GM18868 (cell line): ENCODE results near the gene DDI2.
"Not testable (repeated sequence)": the region's sequence is repeated elsewhere in the genome, so short reads cannot be mapped to it uniquely, and the experiment has no call there.

Experiments used
- ATAC-seq: cut with Tn5 transposase; IDR thresholded peaks from one replicate; pipeline ENCODE4 v1.9.1; 2021; ENCODE audit warnings: mild to moderate bottlenecking, moderate library complexity; ENCODE audit not compliant: unreplicated experiment

The DDI2 gene

DNA sequence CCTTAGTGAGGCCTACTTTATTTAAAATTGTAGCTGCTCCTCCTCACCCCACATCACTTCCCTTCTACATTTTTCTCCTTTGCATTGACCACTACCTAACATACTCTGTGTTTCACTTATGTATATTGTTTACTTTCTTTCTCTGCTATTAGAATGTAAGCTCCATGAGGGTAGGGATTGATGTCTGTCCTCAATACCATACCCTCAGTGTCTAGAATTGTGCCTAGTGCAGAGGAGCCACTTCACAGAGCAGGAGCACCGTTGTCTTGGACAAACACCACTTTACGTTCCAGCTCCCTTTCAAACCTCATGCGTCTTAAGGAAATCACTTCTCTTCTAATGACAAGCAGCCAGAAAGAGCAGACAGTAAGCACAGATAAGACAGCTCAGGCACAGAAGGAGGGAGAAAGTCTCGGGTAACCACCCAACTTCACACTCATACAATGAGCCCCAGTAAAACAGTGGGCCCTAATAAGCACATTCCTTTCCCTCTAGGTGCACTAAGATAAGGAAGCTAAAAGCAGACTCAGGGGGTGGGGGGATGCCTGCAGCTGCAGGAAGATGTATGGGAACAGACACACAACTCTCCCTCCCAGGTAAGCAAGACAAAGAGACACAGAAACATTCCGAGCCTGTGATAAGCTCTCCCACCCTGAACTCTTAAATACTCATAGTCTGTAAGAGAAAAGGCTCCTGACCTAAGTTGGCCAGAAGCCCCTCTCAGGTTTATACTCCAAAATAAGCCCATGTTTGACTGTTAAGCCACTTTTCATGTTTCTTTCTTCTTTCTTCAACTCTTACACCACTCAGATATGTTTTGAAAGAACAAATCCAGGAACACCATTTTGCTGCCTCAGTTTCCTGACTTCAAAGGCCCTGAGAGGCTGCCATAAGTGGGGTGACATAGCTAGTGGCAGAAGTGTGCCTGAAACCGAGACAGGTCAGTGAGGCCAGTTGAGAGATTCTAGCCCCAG is 59.7 kb downstream of the DDI2 start:
- ATAC-seq: no peak

DNA sequence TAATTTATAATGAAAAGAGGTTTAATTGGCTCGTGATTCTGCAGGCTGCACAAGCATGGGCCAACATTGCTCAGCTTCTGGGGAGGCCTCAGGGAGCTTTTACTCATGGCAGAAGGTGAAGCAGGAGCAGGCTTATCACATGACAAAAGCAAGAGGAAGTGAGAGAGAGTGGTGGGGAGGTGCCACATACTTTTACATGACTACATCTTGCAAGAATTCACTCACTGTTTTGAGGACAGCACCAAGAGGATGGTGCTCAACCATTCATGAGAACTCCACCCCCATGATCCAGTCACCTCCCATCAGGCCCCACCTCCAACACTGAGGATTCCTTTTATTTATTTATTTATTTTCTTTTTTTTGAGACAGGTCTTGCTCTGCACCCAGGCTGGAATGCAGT is 61.3 kb downstream of the DDI2 start:
- ATAC-seq: no peak

DNA sequence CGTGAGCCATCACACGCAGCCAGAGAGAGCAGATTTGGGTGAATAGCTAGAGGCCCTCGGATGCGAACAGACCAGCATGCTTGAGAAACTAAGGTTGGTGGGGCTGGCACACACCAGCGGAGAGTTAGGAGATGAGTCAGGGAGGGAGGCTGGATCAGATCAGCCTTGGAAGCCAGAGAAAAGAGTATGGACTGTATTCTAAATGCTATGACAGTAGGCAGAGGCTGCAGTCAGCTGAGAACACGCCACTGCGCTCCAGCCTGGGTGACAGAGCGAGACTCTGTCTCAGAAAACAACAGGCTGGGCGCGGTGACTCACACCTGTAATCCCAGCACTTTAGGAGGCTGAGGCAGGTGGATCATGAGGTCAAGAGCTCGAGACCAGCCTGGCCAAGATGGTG is 62.9 kb downstream of the DDI2 start:
- no peak for ATAC-seq

DNA sequence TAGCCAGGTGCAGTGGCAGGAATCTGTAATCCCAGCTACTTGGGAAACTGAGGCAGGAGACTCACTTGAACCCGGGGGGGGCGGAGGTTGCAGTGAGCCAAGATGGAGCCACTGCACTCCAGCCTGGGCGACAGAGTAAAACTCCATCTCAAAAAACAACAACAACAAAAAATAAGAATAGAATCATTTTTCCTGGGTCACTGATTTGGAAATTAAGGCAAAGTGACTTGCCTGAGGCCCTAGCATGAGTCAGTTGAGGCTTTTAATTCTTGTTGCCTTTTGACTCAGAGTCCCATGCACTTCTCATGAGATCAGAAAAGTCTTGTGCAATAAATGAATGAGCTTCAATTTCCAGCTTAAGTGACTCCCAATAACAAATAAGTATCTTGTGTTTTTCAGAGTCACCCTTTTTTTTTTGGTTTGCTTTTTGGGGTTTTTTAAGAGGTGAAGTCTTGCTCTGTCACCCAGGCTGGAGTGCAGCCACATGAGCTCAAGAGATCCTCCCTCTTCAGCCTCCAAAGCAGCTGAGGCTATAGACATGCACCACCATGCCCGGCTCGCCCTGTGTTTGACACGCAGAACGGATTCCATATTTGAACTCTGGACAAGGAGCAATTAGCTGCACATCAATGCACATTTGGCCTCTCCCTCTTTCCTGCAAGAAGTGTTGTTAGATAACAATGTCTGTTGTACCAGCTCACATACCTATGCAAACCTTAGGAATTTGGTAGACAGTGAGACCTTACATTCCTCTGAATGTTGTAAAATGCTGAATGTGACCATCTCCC is 63.5 kb downstream of the DDI2 start:
- no peak for ATAC-seq

DNA sequence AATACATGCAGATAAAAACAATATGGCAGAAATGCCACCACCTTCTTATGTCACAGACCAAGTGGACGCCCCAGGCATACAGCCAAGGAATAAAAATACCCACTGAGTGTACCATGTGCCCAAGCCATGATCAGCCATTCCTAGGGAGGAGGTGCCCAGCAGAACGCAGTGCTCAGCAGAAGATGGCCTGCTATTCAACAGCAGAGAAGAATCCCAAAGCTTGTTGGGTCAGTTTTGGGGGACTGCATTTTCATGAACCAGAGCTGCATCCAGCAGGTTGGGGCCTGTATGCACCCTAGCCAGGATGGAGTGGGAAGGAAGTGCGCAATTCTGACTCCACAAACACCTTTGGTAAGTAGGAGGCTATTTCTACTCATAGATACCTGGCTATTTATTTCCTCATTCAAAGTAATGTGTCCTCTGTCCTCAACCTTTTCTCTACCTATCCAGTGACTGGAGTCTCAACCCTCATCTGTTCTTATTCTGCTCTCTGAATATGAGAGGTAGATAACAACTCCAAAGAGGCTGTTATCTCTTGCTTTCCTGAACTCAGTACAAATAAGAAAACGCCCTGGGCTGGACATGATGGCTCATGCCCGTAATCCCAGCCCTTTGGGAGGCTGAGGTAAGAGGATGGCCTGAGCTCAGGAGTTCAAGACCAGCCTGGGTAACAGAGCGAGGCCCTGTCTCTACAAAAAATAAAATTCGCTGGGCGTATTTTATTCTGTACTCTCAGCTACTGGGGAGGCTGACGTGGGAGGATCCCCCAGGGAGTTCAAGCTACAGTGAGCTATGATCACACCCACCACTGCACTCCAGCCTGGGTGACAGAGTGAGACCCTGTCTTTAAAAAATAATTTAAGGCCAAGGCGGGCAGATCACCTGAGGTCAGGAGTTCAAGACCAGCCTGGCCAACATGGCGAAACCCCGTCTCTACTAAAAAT is 64.4 kb downstream of the DDI2 start:
- no peak for ATAC-seq

DNA sequence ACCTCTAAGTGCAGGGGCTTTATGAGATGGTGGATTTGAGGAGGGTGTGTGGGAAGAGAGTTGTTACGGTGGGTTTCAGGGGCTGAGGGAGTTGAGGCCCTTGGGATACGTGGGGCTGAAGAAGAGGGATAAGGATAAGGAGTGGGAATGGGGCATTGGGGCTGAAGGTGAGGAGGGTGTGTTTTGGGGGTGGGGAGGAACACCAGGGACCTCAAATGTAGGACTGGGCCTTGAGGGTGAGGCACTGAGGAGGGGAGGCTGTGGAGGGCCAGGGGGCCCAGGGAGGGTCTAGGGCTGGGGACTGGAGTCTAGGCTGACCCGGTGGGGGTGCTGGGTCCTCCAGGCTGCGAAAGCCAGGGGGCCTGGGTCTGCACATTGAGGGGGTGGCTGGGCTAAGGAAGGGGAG is 65.7 kb downstream of the DDI2 start:
- ATAC-seq: no peak

DNA sequence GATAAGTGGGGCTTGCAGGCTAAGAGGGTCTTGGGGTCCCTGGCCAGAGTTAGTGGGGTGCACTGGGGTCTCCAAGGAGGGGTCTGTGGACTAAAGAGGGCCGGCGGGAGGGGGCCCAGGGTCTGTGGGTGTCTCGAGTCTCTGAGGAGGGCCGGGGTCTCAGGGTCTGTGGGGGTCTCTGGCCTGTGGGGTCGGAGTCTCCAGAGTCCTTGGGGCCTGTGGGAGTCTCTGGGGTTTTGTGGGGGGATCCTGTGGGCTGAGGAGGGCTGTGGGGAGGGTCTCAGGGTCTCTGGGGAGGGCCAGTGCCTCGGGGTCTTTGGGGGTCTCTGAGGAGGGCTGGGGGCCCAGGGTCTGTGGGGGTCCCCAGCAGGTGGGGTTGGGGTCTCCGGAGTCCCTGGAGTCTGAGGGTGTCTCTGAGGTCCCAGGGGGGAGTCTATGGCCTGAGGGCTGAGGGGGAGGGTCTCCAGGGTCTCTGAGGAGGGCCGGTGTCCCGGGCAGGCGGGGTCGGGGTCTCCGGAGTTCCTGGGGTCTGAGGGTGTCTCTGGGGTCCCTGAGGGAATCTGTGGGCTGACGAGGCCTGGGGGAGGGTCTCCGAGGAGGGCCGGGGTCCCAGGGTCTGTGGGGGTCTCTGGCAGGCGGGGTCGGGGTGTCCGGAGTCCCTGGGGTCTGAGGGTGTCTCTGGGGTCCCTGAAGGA is 66.2 kb downstream of the DDI2 start:
- ATAC-seq: no peak

DNA sequence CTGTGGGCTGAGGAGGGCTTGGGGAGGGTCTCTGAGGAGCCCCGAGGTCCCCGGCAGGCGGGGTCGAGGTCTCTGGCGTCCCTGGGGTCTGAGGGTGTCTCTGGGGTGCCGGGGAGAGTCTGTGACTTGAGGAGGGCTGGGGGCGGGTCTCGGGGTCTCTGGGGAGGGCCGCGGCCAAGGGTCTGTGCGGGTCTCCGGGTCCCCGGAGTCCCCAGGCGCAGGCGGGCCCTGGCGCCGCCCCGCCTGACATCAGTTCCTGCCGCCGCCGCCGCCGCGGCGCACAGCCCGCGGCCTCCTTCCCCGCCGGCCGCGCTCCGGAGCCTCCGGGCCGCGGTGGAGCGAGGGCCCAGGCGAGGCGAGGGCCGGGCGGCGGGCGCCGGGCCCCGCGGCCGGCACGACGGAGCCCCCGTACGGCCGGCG is 66.8 kb downstream of the DDI2 start, which contains the start of gene PLEKHM2:
PLEKHM2 (plus strand) TSS at position 279 of the 420 bp plus-strand sequence. CDS start 239 bp downstream, outside the sequence.
- peak; percentile 72 for ATAC-seq

DNA sequence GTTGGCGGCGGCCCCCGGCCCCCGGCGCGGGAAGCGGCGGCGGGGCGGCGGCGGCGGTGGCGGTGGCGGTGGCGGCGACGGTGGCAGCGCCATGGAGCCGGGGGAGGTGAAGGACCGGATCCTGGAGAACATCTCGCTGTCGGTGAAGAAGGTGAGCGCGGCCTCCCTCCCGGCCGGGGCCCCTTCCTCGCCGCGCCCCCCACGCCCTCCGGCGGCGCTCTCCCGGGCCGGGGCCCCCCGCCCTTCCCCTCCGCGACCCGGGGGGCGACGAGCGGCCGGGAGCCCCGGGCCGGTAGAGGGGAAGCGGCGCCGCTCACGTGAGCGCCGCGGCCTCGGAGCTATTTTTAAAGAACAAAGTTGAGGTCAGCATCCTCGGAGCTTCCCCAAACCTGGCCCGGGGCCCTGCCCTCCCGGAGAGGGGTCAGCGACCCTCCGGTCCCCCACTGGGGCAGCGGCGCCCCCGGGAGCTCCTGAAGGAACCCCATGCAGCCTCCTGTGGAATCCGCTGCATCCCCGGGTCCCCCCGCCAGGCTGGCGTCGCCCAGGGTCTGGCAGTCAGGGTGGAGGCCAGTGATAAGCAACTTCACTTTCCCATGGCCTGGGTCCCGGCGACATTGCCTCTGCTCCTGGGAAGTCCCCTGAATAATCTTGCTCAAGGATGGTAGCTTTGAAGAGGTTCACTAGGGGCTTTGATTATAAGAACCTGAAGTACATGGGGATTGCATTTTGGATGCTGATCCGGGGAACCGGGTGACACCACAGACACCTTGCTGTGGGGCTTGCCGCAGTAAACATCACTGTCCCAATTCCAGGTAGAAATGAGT is 67.4 kb downstream of the DDI2 start:
- peak; percentile 24 for ATAC-seq

DNA sequence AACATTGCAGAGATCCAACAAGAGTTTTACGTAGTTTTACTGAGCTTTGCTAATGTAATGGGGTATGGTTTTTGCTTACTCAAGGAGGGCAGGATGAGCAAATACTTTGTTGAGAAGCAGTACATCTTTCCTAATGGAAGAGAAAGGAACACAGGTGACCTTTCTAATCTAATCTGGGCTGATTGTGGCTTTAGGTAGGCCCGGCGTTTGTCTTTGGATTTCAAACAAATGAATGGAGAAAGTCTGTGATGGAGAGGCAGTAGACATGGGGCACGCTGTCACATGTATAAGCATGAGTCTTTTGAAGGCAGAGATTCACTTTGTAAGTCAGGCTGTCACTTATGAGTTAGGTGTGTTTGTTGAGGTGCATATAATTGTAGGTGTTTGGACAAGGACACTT is 68.6 kb downstream of the DDI2 start:
- ATAC-seq: no peak

DNA sequence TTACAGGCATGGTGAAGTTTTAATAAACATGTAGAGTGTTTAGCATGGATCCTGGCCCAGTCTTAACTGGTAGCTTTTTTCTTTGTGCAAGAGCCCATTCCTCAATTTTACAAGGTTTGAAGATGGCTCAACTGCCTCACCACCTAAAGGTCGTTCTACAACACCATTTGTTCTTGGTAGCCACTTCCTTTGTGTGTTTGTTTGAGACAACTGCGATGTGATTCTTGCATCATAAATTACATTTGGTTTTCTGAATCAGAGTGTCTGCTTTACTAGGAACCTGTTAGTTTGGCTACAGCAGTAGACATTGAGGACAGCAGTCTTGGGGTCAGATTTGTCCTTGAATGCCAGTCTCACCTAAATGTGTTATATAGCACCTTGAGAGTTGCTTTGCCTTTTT is 70.2 kb downstream of the DDI2 start:
- ATAC-seq: no peak

DNA sequence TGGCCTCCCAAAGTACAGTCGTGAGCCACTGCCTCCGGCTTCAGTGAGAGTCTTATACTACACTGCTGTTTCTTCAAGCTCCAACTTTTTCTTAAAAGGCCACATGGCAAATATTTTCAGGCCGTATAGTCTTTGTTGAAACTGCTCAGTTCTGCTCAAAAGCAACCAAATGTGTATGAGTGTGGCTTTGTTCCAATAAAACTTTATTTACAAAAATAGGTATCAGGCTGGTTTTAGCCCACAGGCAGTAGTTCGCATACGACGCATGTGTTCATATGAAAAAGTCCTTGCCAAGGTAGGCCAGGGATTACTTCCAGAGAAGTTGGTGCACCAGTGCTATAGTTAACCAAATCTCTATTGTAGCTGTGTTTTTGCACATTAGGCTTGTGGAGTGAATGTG is 73.1 kb downstream of the DDI2 start:
- no peak for ATAC-seq

DNA sequence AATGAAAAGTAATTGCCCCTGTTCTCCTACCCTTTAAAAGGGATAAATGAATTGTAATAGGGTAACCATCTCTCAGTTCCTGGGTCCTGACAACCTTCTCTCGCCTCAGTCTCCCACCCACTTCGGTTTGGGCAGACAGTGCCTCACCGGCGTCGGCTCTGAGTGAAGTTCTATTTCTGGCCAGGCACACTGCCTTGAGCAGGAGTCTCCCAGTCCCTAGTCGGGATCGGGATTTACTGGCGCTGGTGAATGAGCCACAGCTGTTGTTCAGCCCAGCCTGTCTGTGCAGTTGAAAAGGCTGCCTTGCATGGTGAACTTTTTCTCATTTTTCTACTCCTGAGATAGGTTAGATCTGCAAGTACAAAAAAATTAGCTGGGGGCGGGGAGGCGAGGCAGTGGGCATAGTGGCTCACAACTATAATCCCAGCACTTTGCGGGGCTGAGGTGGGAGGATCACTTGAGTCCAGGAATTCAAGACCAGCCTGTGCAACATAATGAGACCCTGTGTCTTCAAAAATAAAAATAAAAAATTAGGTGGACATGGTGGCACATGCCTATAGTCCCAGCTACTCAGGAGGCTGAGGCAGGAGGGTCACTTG is 74.3 kb downstream of the DDI2 start:
- ATAC-seq: no peak

DNA sequence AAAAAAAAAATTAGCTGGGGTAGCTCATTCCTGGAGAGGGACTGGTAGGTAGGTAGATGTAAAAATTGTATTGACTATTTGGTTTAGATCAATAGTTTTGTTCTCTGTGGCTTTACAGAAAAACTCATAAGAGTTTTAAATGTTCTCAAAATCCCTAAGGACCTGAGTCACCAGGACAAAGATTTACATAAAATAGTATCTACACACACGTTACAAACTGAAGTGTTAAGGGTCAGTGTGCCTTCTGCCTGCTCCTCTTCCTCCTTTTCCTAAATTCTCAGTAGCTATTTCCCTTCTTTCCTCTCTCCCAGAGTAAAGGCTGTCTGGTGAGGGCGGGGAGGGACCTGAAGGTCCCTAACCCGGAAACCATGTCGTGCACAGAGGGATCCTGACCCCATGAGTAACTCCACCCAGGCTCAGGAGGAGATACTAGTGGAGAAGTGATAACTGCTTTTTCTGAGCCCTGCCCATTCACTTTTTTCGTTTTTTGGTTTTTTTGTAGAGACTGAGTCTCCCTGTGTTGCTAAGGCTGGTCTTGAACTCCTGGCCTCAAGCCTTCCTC is 74.9 kb downstream of the DDI2 start:
- no peak for ATAC-seq

DNA sequence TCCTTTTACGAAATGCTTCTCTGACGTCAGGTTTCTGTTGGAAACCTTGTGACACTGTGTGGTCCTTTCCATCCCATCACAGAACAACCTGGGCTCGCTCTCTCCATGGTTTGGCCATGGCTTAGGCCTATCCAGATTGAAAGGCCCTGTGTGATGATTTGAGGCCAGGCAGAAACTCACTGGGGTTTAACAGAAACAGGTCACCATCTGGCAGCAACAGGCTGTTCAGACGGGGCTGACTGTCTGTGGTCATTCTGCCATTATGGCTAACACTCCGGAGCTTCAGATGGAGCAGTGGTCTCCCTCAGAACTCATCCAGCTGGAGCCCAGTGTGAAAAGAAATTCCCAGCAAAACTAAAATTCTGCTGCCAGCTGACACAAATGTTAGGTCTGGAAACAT is 76.1 kb downstream of the DDI2 start:
- ATAC-seq: no peak

DNA sequence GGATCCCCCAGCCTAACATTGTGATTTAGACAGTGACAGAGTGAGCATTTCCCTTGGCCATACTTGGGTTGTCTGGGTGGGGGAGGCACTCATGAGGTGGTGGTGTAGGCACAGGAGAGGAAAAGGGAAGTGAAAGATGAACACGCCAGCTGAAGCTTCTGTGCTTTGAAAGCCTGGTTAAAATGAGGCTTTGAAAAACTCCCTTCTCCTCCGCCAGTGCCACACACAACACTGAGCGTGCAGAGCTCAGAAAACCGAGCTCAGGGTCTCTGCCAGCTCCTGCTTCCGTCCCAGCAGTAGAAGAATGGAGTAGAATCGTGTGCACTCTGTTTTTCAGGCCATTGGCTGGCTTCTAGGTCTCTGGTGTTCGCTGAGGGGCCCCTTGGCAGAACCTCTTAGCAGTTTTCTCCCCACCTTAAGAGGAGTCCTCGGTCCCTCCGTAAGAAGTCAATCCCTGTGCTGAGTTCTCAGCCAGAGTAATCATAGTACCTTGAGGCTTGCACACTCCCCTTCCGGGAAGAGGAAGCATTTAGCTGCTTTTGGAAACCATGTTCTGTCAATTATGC is 79.8 kb downstream of the DDI2 start:
- ATAC-seq: peak; percentile 93

DNA sequence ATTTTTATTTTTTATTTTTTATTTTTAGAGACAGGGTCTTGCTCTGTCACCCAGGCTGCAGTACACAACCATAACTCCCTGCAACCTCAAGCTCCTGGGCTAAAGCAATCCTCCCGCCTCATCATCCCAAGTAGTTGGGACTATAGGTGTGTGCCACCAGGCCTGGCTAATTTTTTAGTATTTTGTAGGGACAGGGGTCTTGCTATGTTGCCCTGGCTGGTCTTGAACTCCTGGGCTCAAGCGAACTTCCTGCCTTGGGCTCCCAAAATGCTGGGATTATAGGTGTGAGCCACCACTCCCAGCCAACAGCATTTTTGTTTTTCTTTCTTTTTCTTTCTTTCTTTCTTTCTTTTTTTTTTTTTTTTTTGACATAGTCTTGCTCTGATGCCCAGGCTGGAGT is 80.9 kb downstream of the DDI2 start:
- ATAC-seq: no peak

DNA sequence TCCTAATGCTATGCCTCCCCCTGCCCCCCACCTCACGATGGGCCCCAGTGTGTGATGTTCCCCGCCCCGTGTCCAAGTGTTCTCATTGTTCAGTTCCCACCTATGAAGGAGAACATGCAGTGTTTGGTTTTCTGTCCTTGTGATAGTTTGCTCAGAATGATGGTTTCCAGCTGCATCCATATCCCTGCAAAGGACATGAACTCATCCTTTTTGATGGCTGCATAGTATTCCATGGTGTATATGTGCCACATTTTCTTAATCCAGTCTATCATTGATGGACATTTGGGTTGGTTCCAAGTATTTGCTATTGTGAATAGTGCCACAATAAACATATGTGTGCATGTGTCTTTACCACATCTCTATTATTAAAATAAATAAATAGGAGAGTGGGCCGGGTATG is 82.1 kb downstream of the DDI2 start:
- ATAC-seq: not testable (repeated sequence)
